T47D (cell line): ENCODE measurements around the gene KLHL10.
A peak's percentile ranks its signal among the peaks of the same experiment; 100 is the strongest.

Source experiments
- DNase-seq, 2 experiments: peaks; one replicate each; pipeline versions ENCODE4 v3.0.0 to v3.0.0-alpha.2; 2011 to 2012; ENCODE audit warnings: low read depth in 1 of 2, low spot score in 1 of 2
- JUND ChIP-seq: IDR thresholded peaks from 2 replicates; pipeline ENCODE4 v1.6.1; 2012; ENCODE audit warnings: low read depth
- in situ Hi-C: cut with HindIII; loops from 2 replicates; pipeline ENCODE4 v1.10.0; 2016; ENCODE audit warnings: low sequenced_read_pairs, low pct_unique_long_range_greater_than_20kb

Gene KLHL10

GRCh38 chr17:41803049-41804020 lies 34.3 kb upstream of the KLHL10 start:
- DNase-seq: no peak
- in situ Hi-C loops: no loop called here

GRCh38 chr17:41806685-41807445 lies 30.8 kb upstream of the KLHL10 start:
- in situ Hi-C loops: no loop called here
- TF ChIP-seq JUND: no peak

More at GRCh38 chr17:41803049-41804020, 34.3 kb upstream of the KLHL10 start:
- TF ChIP-seq JUND: no peak

GRCh38 chr17:41810659-41811548 lies 26.7 kb upstream of the KLHL10 start:
- TF ChIP-seq JUND: no peak
- DNase-seq: peak in 1 of 2 experiments; percentile 56
- in situ Hi-C loops: no loop called here

More at GRCh38 chr17:41806685-41807445, 30.8 kb upstream of the KLHL10 start:
- DNase-seq: no peak

- in situ Hi-C loops: no loop called here
- DNase-seq: peak; percentile 91 to 94
- no peak for TF ChIP-seq JUND
These were observed 25.9 kb upstream of the KLHL10 start, which contains the start of gene P3H4 for GRCh38 chr17:41811549-41812380. TSS of gene P3H4 (minus strand) at chr17:41811949. CDS start at chr17:41811915, 34 bp downstream.

- peak in 1 of 2 experiments; percentile 76 for DNase-seq
- TF ChIP-seq JUND: no peak
- in situ Hi-C loops: no loop called here
These were observed 25.1 kb upstream of the KLHL10 start, which contains the start of gene FKBP10 for GRCh38 chr17:41812381-41813151. TSS of gene FKBP10 (plus strand) at chr17:41813004. CDS start at chr17:41813035, 31 bp downstream.

- in situ Hi-C loops: no loop called here
- no peak for TF ChIP-seq JUND
These were observed 24.4 kb upstream of the KLHL10 start for GRCh38 chr17:41813152-41813680.

GRCh38 chr17:41813699-41814124 lies 23.9 kb upstream of the KLHL10 start:
- in situ Hi-C loops: no loop called here
- no peak for DNase-seq
- TF ChIP-seq JUND: no peak

More at GRCh38 chr17:41813152-41813680, 24.4 kb upstream of the KLHL10 start:
- no peak for DNase-seq

GRCh38 chr17:41814195-41814594 lies 23.4 kb upstream of the KLHL10 start:
- in situ Hi-C loops: no loop called here
- no peak for TF ChIP-seq JUND
- DNase-seq: no peak

- no peak for DNase-seq
- in situ Hi-C loops: no loop called here
- no peak for TF ChIP-seq JUND
These were observed 20.8 kb upstream of the KLHL10 start for GRCh38 chr17:41816637-41817320.

- DNase-seq: no peak
- no peak for TF ChIP-seq JUND
- in situ Hi-C loops: no loop called here
These were observed 19.6 kb upstream of the KLHL10 start for GRCh38 chr17:41818024-41818423.
